Esophagus muscularis mucosa (tissue), 4 donors: ENCODE data around the gene ELOA. TPM values are rescaled to one million over a fixed set of nuclear protein-coding genes. Genes with fewer than 3 reads are reported as not detected.
"Not testable (repeated sequence)": the region's sequence is repeated elsewhere in the genome, so short reads cannot be mapped to it uniquely, and the experiment has no call there.

ENCODE experiments used
- DNase-seq: peaks from one replicate; pipeline ENCODE4 v3.0.0-alpha.2; 2017; ENCODE audit errors: extremely low spot score
- H3K27ac ChIP-seq, 4 donors: fragments of 200-600 bp; sonication (generic); replicated peaks in 1 of 4; 1 replicate in 3 of 4; 2 replicates in 1 of 4; pipeline ENCODE4 v1.5.1; 2016 to 2019; ENCODE audit warnings: mild to moderate bottlenecking in 1 of 4
- H3K27me3 ChIP-seq, 4 donors: fragments of 200-600 bp; sonication (generic); one replicate each; pipeline versions ENCODE4 v1.5.1 to v1.6.0; 2016 to 2019
- H3K36me3 ChIP-seq, 4 donors: fragments of 200-600 bp; sonication (generic); one replicate each; pipeline ENCODE4 v1.5.1; 2016 to 2019
- H3K4me1 ChIP-seq, 4 donors: fragments of 200-600 bp; sonication (generic); one replicate each; pipeline ENCODE4 v1.5.1; 2016 to 2019
- H3K4me3 ChIP-seq, 4 donors: fragments of 200-600 bp; sonication (generic); 1 replicate in 2 of 4; 2 replicates in 2 of 4; pipeline ENCODE4 v1.5.1; 2016 to 2019; ENCODE audit warnings: mild to moderate bottlenecking in 4 of 4, moderate library complexity in 1 of 4
- H3K9me3 ChIP-seq, 4 donors: fragments of 200-600 bp; sonication (generic); 1 replicate in 3 of 4; 2 replicates in 1 of 4; pipeline ENCODE4 v1.5.1; 2016 to 2019
- EP300 ChIP-seq: sonication (generic); formaldehyde crosslinking; IDR thresholded peaks from one replicate; pipeline ENCODE4 v1.6.1; 2017; ENCODE audit warnings: antibody characterized with exemption
- POLR2A ChIP-seq: fragments of 450-650 bp; IDR thresholded peaks from one replicate; pipeline ENCODE4 v1.6.1; 2017; ENCODE audit warnings: antibody characterized with exemption, moderate library complexity, mild to moderate bottlenecking, low read depth
- POLR2AphosphoS5 ChIP-seq, 2 donors: sonication (generic); formaldehyde crosslinking; IDR thresholded peaks; one replicate each; pipeline ENCODE4 v1.6.1; 2017; ENCODE audit warnings: antibody characterized with exemption in 2 of 2
- WGBS: methylation state at CpG from one replicate; pipeline ENCODE4 v1.1.5; 2018; 5-methylcytosine and 5-hydroxymethylcytosine counted together
- intact Hi-C: fragments of 100-400 bp; cut with DNase I; formaldehyde crosslinking; loops from one replicate; pipeline ENCODE4 v1.15.1; 2023
- total RNA-seq, 4 donors: library from RNA; depleted of rRNA; stranded (reverse); fragments of >200 nt; gene quantifications; one replicate each; pipeline versions ENCODE4 v1.1.0 to v1.2.1, GENCODE V29; 2016
- TF ChIP-seq, protein P1 (sequence below), 3 experiments: fragments of 200-600 bp in 2 of 3; fragments of 450-650 bp in 1 of 3; sonication (generic) in 2 of 3; IDR thresholded peaks; one replicate each; pipeline ENCODE4 v1.5.1; 2017 to 2019; ENCODE audit warnings: antibody characterized with exemption in 3 of 3, mild to moderate bottlenecking in 2 of 3, moderate library complexity in 1 of 3

Gene ELOA
- total RNA-seq, 4 donors from 2014 or later: 35.7 to 45.4 (median 39.1) TPM

DNA sequence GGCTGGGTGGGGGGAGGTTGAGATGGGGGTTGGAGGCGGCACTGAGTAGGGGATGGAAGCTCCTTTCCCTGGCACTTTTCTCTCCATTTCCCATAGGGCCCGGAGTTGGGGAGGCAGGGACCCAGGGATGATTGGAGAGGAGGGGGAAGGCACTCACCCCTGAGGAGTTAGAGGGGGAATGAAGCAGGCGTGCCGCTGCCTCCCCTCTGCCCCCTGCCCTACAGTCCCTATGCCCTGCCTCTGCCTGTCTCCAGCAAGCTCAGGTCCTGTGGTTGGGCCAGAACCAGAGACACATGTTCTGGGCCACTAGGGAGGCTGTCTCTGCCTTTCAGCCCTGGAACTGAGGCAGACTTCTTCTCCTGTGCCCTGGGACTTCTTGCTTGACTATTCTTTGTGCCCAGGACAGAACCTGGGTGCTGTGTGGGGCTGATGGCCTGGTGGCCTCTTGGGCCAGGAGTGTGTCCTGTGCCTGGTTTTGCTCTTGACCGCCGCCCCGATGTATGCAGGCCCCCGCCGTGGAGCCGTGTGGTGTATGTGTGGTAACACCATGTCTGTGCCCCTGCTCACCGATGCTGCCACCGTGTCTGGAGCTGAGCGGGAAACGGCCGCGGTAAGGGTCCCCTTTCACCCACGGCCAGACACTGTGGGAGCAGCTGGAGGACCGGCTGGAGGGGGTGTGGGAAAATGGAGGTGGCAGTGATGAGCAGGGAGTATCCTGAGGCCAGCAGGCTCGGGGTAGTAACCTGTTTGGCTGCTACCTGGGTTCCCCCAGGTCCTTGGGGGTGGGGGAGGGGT, 49.1 kb downstream of the ELOA start:
- WGBS: 65% methylated on average over 13 of the region's 19 CpGs
- Histone ChIP-seq H3K27ac (peak overlapping the region; percentile 76 to 83 (median 80)), H3K9me3 (no peaks in the 10 kb centered on the region), H3K27me3 (no peaks in the 10 kb centered on the region), H3K4me1 (peaks cover 30 to 48% (median 36%) of the 10 kb centered on the region in 4 donors), H3K36me3 (peaks cover 9 to 61% (median 55%) of the 10 kb centered on the region in 4 donors), H3K4me3 (peak overlapping the region; percentile 64 to 88 (median 76))
- intact Hi-C loops: no loop called here
- DNase-seq: no peak
- TF ChIP-seq, protein P1, sequence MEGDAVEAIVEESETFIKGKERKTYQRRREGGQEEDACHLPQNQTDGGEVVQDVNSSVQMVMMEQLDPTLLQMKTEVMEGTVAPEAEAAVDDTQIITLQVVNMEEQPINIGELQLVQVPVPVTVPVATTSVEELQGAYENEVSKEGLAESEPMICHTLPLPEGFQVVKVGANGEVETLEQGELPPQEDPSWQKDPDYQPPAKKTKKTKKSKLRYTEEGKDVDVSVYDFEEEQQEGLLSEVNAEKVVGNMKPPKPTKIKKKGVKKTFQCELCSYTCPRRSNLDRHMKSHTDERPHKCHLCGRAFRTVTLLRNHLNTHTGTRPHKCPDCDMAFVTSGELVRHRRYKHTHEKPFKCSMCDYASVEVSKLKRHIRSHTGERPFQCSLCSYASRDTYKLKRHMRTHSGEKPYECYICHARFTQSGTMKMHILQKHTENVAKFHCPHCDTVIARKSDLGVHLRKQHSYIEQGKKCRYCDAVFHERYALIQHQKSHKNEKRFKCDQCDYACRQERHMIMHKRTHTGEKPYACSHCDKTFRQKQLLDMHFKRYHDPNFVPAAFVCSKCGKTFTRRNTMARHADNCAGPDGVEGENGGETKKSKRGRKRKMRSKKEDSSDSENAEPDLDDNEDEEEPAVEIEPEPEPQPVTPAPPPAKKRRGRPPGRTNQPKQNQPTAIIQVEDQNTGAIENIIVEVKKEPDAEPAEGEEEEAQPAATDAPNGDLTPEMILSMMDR (IDR thresholded peaks at IDR 0.05): no peak
- TF ChIP-seq POLR2AphosphoS5 (IDR thresholded peaks at IDR 0.05) (no peak), EP300 (no peak), POLR2A (no peak)

DNA sequence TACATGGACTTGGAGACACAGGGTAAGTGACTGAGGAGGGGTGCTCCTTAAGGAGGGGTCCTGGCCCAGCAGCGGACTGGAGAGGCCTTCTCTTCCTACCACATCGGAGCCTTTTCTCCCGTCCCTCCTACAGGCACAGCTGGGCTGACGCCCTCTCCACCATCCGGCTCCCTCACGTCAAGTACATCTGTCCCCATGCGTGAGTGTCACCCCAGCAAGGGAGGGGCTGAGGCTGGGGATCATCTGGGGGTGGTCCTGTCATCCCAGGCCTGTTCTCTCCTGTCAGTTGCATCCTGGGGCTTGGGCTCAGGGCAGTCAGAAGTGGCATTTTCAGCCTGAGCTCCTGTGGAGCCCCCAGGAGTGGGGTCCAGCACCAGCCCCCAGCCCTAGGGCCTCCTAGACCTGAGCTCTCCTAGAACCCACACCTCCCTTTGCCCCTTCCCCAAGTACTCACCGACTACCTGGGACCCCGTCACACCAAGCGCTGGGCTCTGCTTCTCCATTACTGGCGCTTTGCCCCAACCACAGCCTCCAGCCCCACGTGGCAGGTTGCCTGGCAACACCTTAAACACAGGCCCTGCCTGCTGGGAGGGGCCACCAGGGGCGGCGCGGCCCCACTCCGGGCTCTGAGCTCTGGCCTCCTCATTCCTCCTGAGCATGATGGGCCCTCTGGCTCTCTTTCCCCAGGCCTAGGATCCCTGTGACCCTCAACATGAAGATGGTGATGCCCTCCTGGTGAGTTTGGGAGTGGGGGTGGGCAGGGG, 49.9 kb downstream of the ELOA start:
- Histone ChIP-seq H3K27ac (peak overlapping the region; percentile 33 to 83 (median 68)), H3K36me3 (peaks cover 5 to 61% (median 56%) of the 10 kb centered on the region in 4 donors), H3K4me3 (no peak overlapping the region), H3K27me3 (no peaks in the 10 kb centered on the region), H3K4me1 (peaks cover 30 to 48% (median 36%) of the 10 kb centered on the region in 4 donors), H3K9me3 (no peaks in the 10 kb centered on the region)
- 81% methylated on average over 7 of the region's 16 CpGs for WGBS
- intact Hi-C loops: no loop called here
- TF ChIP-seq POLR2AphosphoS5 (IDR thresholded peaks at IDR 0.05): no peak
- TF ChIP-seq EP300: no peak
- no peak for TF ChIP-seq POLR2A
- TF ChIP-seq, protein P1 (IDR thresholded peaks at IDR 0.05): no peak
- DNase-seq: no peak

DNA sequence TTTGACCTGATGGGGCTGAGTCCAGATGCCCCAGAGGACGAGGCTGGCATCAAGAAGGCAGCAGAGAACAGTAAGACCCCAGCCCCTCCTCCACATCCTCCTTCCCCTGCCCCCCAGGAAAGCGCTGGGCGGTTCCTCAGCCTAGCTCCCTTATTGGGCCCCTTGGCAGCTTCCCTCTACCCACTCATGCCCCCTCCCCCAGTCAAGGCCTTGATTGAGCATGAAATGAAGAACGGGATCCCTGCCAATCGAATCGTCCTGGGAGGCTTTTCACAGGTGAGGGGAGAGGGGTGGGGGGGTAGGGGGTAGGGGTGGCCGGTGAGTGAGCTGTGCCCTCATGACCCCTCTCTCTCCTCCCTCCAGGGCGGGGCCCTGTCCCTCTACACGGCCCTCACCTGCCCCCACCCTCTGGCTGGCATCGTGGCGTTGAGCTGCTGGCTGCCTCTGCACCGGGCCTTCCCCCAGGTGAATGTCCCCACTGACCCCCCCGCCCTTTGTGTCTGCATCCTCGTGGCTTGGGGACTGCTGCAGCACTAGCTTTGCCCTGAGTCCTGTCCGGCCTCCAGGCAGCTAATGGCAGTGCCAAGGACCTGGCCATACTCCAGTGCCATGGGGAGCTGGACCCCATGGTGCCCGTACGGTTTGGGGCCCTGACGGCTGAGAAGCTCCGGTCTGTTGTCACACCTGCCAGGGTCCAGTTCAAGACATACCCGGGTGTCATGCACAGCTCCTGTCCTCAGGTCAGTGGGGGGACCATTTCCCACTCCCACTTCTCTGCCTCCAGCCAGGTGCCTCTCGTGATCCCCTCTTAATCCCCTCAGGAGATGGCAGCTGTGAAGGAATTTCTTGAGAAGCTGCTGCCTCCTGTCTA, 50.8 kb downstream of the ELOA start:
- Histone ChIP-seq H3K4me1 (peaks cover 35 to 55% (median 41%) of the 10 kb centered on the region in 4 donors), H3K9me3 (no peaks in the 10 kb centered on the region), H3K27me3 (no peaks in the 10 kb centered on the region), H3K36me3 (peaks cover 5 to 58% (median 53%) of the 10 kb centered on the region in 4 donors), H3K27ac (peak overlapping the region in 3 of 4 donors; percentile 33 to 82 (median 35)), H3K4me3 (no peak overlapping the region)
- intact Hi-C loops: no loop called here
- no peak for TF ChIP-seq EP300
- TF ChIP-seq POLR2AphosphoS5 (IDR thresholded peaks at IDR 0.05): no peak
- no peak for TF ChIP-seq POLR2A
- TF ChIP-seq, protein P1 (IDR thresholded peaks at IDR 0.05): no peak
- DNase-seq: no peak
- 64% methylated on average over 13 of the region's 21 CpGs for WGBS

DNA sequence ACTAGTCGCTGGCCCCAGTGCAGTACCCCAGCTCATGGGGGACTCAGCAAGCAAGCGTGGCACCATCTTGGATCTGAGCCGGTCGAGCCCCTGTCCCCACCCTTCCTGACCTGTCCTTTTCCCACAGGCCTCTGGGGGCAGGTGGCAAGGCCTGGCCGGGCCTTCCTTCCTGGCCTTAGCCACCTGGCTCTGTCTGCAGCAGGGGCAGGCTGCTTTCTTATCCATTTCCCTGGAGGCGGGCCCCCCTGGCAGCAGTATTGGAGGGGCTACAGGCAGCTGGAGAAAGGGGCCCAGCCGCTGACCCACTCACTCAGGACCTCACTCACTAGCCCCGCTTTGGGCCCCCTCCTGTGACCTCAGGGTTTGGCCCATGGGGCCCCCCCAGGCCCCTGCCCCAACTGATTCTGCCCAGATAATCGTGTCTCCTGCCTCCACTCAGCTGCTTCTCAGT, 51.5 kb downstream of the ELOA start:
- WGBS: 80% methylated on average over 4 of the region's 9 CpGs
- H3K9me3 ChIP-seq, intact Hi-C loops, H3K4me3 ChIP-seq, H3K27me3 ChIP-seq, H3K27ac ChIP-seq, DNase-seq: not testable (repeated sequence)
- Histone ChIP-seq H3K4me1 (peaks cover 41 to 61% (median 48%) of the 10 kb centered on the region in 4 donors), H3K36me3 (peaks cover 5 to 58% (median 53%) of the 10 kb centered on the region in 4 donors)
